ENCODE results near the gene CCDC149. TPM values are rescaled to one million over a fixed set of nuclear protein-coding genes. Genes with fewer than 3 reads are reported as not detected.

The CCDC149 gene
- total and polyA plus RNA-seq, 4 donors, result 1.4 to 11.2 (median 3.4) TPM

- H3K9me3 ChIP-seq (ENCODE audit: control insufficient read depth in 4 of 4, low read length in 3 of 4), result peaks cover 4 to 14% (median 6%) of the 10 kb centered on the region in 4 donors
- DNase-seq (ENCODE audit: low spot score), result no peak
- TF ChIP-seq EGR1 (IDR thresholded peaks at IDR 0.05; ENCODE audit: low read depth in 2 of 2), result no peak
- TF ChIP-seq, protein P1, sequence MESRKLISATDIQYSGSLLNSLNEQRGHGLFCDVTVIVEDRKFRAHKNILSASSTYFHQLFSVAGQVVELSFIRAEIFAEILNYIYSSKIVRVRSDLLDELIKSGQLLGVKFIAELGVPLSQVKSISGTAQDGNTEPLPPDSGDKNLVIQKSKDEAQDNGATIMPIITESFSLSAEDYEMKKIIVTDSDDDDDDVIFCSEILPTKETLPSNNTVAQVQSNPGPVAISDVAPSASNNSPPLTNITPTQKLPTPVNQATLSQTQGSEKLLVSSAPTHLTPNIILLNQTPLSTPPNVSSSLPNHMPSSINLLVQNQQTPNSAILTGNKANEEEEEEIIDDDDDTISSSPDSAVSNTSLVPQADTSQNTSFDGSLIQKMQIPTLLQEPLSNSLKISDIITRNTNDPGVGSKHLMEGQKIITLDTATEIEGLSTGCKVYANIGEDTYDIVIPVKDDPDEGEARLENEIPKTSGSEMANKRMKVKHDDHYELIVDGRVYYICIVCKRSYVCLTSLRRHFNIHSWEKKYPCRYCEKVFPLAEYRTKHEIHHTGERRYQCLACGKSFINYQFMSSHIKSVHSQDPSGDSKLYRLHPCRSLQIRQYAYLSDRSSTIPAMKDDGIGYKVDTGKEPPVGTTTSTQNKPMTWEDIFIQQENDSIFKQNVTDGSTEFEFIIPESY (IDR thresholded peaks at IDR 0.05), result no peak
- TF ChIP-seq, protein P2, sequence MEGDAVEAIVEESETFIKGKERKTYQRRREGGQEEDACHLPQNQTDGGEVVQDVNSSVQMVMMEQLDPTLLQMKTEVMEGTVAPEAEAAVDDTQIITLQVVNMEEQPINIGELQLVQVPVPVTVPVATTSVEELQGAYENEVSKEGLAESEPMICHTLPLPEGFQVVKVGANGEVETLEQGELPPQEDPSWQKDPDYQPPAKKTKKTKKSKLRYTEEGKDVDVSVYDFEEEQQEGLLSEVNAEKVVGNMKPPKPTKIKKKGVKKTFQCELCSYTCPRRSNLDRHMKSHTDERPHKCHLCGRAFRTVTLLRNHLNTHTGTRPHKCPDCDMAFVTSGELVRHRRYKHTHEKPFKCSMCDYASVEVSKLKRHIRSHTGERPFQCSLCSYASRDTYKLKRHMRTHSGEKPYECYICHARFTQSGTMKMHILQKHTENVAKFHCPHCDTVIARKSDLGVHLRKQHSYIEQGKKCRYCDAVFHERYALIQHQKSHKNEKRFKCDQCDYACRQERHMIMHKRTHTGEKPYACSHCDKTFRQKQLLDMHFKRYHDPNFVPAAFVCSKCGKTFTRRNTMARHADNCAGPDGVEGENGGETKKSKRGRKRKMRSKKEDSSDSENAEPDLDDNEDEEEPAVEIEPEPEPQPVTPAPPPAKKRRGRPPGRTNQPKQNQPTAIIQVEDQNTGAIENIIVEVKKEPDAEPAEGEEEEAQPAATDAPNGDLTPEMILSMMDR (IDR thresholded peaks at IDR 0.05; ENCODE audit: low read depth, low read length, missing input control), result no peak
- TF ChIP-seq FOXA1 (IDR thresholded peaks at IDR 0.05), result no peak
- no peak for TF ChIP-seq ATF3 (IDR thresholded peaks at IDR 0.05)
- no peak for TF ChIP-seq MAX (IDR thresholded peaks at IDR 0.05)
- TF ChIP-seq HNF4G (IDR thresholded peaks at IDR 0.05), result no peak
- no peak for TF ChIP-seq SP1 (IDR thresholded peaks at IDR 0.05)
- TF ChIP-seq TAF1 (conservative IDR thresholded peaks at IDR 0.05), result no peak
- TF ChIP-seq YY1 (IDR thresholded peaks at IDR 0.05), result no peak
- TF ChIP-seq NR2F2 (IDR thresholded peaks at IDR 0.05), result no peak
- no peak overlapping the region for H3K27ac ChIP-seq (ENCODE audit: low read depth in 1 of 2, low read length in 2 of 2)
- no peak overlapping the region for H3K4me3 ChIP-seq (ENCODE audit: low read depth in 1 of 3, low read length in 3 of 3)
- H3K4me1 ChIP-seq (ENCODE audit: control insufficient read depth in 4 of 4, insufficient read depth in 4 of 4, low read length in 3 of 4), result no peaks in the 10 kb centered on the region
- peaks cover 0 to 4% (median 2%) of the 10 kb centered on the region in 4 donors for H3K36me3 ChIP-seq (ENCODE audit: control insufficient read depth in 4 of 4, insufficient read depth in 3 of 4, low read depth in 1 of 4, low read length in 3 of 4)
- 95% methylated on average over 8 of the region's 8 CpGs for WGBS
- H3K27me3 ChIP-seq (ENCODE audit: control insufficient read depth in 4 of 4, insufficient read depth in 4 of 4, low read length in 3 of 4), result no peaks in the 10 kb centered on the region
- no peak overlapping the region for H3K9ac ChIP-seq (ENCODE audit: low read depth in 1 of 2, low read length in 2 of 2)
Measured at GRCh38 chr4:24862073-24862751, 50.6 kb downstream of the CCDC149 start.

- H3K36me3 ChIP-seq (ENCODE audit: control insufficient read depth in 4 of 4, insufficient read depth in 3 of 4, low read depth in 1 of 4, low read length in 3 of 4), result peaks cover 0 to 1% (median 0%) of the 10 kb centered on the region in 4 donors
- peaks cover 0 to 3% (median under 1%) of the 10 kb centered on the region in 4 donors for H3K9me3 ChIP-seq (ENCODE audit: control insufficient read depth in 4 of 4, low read length in 3 of 4)
- TF ChIP-seq NR2F2 (IDR thresholded peaks at IDR 0.05) (no peak), TAF1 (conservative IDR thresholded peaks at IDR 0.05) (no peak), FOXA2 (IDR thresholded peaks at IDR 0.05) (no peak), YY1 (IDR thresholded peaks at IDR 0.05) (no peak), GABPA (IDR thresholded peaks at IDR 0.05 in 1 of 2, conservative IDR thresholded peaks at IDR 0.05 in 1 of 2) (no peak), MAX (IDR thresholded peaks at IDR 0.05) (no peak), RXRA (IDR thresholded peaks at IDR 0.05) (no peak), HNF4G (IDR thresholded peaks at IDR 0.05) (no peak)
- TF ChIP-seq, protein P2 (IDR thresholded peaks at IDR 0.05; ENCODE audit: low read depth, low read length, missing input control), result no peak
- TF ChIP-seq, protein P1 (IDR thresholded peaks at IDR 0.05), result no peak
- H3K27ac ChIP-seq (ENCODE audit: low read depth in 1 of 2, low read length in 2 of 2), result no peak overlapping the region
- H3K9ac ChIP-seq (ENCODE audit: low read depth in 1 of 2, low read length in 2 of 2), result no peak overlapping the region
- DNase-seq (ENCODE audit: low spot score), result no peak
- 83% methylated on average over 4 of the region's 4 CpGs for WGBS
- H3K4me1 ChIP-seq (ENCODE audit: control insufficient read depth in 4 of 4, insufficient read depth in 4 of 4, low read length in 3 of 4), result no peaks in the 10 kb centered on the region
- no peak overlapping the region for H3K4me3 ChIP-seq (ENCODE audit: low read depth in 1 of 3, low read length in 3 of 3)
- no peaks in the 10 kb centered on the region for H3K27me3 ChIP-seq (ENCODE audit: control insufficient read depth in 4 of 4, insufficient read depth in 4 of 4, low read length in 3 of 4)
Measured at GRCh38 chr4:24858550-24858949, 54.3 kb downstream of the CCDC149 start.

All from liver (tissue), 9 donors.